ENCODE results near the gene WDR77.

The WDR77 gene

DNA sequence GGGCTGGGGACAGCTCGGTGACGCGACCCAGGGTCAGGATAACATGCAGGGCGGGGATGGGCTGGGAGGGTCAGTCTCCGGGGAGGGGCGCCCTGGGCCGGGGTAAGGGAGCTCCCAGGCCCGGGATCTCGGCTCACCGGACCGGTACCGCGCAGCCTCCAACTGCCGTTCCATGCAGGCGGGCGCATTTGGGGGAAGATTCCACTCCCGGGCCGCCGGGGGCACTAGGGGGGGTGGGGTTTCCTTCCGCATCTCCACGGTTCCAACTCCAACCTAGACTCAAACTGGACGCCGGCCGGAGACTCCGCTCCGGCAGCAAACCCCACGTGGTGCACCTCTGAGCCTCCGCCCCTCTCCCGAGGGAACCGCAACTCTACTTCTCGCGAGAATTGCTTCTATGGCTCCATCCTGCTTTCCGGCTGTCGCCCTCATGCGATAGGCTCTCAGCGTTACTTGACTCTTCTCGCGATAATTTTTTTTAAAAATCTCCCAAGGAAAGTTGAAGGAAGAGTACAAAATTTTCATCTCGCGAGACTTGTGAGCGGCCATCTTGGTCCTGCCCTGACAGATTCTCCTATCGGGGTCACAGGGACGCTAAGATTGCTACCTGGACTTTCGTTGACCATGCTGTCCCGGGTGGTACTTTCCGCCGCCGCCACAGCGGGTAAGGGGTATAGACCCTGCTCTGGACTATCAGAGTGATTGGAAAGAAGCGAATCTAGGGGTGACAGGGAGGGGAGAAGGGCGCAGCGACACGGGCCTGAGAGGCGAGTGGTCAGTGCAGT, at the start of gene WDR77, which contains the start of gene ATP5PB:
Gene WDR77, minus strand, starts transcription at position 339 of the 785 bp plus-strand sequence. Its CDS starts 87 bp downstream, at position 252.
Gene ATP5PB, plus strand, starts transcription at position 547 of the 785 bp plus-strand sequence. Its CDS starts 78 bp downstream, at position 625.
- DNase-seq, result peak; percentile 87

DNA sequence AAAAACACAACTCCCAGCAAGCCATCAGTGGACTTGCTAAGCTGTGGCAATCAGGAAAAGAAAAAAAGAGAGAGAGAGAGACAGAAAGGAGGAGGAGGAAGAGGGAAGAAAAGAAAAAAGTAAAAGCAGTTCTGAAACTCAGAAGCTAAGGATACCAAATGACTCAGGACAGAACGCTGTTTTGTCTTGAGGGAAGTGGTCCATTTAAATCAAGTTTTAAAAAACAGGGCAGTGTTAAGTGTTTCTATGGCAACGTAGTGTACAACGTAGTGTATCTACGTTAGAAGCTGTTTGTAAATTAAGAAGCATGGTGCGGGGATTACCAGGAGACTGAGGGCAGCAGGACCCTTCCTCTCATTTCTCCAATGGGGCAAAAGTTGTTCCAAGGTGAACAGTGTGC, 48.5 kb upstream of the WDR77 start:
- DNase-seq, result no peak

DNA sequence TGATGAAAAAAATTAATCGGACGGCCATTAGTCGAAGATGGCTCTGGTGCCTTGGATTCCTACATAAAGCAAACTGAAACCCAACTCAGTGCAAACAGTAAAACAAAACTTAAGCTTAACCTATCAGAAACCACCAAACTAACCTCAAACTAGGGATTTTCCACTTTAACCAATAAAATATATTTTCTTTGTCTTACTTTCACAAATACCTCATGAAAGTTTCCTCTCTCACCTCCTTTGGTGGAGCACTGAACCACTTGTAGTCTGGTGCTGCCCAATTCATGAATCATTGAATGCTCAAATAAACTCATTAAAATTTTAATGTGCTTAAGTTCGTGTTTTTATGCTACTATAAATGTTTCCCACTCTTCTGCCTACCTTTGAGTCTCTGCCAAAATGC, 47.3 kb upstream of the WDR77 start:
- DNase-seq, result no peak

DNA sequence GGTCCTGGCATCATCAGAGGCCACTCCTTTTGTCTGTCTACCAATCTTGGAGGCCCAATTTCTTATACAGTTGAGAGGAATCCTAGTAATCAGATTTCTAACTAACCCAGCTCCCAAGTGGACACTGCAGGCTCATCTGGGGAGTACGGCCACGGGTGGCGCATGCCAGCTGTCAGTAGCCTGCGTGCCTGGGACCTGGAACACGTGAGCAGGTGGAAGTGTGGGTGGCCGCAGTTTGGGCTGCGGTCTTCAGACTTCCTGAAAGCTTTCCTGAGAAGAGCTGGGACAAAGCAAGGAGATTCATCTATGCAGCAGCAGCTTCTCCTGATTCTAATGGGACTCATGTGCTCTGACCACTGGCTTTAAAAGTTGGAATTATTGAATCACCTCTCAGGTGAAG, 42.0 kb upstream of the WDR77 start:
- DNase-seq, result no peak

DNA sequence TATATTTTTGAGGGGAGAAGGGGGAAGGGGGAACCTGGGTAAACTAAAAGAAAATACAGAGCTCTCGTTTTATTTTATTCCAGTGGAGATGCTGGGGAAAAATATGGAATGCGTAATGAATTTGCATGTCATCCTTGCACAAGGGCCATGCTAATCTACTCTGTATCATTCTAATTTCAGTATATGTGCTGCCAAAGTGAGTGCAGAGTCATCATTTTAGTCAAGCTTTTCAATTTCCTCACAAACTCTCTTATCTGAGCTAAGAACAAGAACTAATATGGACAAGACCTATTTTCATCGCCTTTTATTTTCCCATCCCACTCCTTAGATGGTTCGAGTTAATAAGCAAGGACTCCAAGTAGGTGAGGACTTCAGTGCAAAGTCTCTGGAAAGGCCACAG, 41.2 kb upstream of the WDR77 start:
- no peak for DNase-seq

DNA sequence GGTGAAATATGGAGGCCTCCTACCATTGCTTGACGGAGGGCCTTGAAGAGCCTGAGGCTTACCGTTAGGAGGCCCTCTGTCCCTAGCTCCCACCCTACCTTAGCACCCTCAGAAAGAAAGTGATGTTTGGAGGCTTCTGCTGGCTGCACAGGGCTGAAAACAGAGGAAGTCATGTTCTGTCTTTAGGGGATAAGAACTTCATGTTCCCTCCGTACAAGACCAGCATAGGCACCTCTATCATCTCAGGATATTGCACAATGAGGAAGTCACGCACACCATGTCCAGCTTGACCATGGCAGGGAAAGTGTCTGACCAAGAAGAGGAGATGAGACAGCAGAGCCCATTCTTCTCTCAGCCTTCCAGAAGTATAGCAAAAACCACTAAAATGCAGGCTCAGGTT, 40.5 kb upstream of the WDR77 start:
- DNase-seq, result no peak

DNA sequence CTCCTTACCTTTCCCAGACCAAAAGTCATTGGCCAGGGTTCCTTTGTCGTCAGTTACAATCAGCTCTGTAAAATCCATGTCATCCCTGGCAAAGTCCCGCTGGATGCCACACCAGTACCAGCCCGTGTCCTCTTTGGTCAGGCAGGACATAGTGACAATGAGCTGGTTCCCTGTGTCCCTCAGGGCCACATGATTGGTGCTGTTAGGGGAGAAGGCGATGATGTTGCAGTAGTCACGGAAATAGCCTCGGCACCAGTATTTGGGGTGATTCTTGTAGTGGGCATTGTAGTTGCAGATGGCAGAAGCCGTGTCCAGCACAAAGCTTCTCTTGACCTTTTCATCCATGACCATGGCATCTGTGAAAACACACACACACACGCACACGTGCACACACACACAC, 39.6 kb upstream of the WDR77 start:
- DNase-seq, result no peak

DNA sequence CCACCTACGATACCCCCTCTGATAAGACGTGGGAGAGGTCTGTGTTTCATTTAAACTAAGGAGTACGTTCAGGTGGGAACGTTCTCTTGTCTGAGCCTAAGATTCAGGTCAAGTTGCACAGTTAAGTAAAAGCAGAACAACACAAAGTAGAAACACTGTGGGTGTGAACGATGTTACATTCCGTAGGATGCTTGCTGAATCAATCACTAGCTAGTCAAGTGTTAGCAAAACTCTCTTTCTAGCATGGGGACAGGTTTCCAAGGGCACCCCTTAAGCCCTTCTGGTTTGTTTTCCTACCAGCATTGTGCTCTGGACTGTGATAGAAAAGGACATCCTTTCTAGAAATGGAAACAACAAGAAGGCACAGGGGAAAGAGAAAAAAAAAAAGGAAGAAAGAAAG, 38.1 kb upstream of the WDR77 start:
- no peak for DNase-seq

DNA sequence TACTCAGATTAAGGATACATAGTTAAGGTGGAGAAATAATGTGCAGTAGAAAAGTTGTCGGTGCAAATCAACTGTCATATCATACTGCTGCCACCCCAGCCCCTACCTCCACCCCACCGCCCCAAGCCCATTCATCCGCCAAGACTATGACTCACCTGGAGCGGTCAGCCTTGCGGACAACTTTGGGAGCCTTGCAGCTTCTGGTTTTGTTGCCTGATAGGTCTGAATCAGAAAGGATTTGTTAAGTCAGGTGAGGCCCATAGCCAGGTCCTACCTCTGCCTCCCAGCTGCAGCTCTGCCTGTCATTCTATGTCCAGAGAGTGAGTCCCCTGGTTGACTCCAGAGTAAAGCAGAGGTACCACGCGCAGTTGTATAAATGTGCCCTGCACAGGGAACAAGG, 37.4 kb upstream of the WDR77 start:
- no peak for DNase-seq

DNA sequence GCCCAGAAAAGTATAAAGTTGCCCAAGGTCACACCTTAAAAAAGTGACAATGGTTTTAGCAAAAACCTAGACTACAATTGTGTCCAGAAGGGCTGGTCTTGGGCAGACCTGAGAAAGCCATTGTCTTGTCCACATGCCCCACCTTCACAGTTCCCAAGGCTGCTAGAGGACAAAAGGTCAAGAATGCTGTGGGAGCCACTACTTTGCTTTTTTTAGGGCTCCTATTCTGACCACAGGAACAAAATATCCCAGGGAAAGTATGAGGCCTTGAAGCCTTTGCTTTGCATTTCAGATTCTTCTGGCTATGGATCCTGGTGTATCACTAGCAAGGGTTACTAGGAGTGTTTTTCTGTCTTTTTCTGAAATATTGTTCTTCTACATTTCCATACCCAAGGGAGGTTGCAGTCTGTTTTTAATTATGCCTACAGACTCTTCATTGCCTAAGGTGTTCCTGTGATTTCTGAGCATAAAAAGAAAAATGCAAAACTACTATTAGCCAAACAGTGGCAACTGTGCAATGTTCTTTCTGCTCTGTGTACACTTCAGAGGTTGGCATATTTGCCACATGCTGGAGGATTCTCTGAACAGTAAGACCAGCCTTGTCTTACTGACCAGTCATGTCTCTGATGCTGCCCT, 35.5 kb upstream of the WDR77 start:
- DNase-seq, result no peak

DNA sequence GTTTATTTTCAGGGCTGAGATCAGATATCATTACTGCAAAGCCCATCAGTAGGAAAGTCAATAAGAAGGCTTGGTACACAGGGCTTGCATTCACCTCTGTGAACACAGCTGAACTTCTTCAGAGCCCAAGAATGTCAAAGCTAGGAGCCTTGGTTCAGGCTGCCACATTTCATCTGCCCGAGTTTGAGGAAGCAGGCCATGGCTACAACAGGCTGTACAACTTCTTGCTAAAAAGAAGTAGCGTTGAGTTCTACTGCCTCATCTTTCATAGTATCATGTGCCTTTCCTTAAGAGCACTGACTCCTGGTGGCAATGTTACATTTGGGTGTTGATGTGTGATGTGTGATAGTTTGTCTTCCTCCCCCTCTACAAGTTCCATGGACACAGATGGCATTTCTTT, 34.8 kb upstream of the WDR77 start:
- DNase-seq, result no peak

DNA sequence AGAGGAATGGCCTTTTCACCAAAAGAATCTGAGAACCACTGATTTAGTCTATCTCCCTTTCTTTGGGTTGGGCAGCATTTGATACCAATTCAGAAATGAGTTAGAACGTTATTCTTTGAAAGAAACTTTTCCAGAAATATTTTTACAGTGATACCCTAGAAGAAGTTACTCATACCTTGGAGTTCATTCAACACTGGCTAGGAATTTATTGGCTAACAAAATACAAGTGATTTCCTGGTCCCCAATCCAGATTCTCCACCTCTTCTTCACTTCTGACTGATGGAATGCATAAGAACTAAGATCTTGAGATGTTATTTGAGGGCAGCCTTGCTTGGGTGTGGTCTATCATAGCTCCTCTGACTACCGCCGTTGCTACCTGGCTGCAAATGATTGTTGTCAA, 34.1 kb upstream of the WDR77 start:
- DNase-seq, result no peak

DNA sequence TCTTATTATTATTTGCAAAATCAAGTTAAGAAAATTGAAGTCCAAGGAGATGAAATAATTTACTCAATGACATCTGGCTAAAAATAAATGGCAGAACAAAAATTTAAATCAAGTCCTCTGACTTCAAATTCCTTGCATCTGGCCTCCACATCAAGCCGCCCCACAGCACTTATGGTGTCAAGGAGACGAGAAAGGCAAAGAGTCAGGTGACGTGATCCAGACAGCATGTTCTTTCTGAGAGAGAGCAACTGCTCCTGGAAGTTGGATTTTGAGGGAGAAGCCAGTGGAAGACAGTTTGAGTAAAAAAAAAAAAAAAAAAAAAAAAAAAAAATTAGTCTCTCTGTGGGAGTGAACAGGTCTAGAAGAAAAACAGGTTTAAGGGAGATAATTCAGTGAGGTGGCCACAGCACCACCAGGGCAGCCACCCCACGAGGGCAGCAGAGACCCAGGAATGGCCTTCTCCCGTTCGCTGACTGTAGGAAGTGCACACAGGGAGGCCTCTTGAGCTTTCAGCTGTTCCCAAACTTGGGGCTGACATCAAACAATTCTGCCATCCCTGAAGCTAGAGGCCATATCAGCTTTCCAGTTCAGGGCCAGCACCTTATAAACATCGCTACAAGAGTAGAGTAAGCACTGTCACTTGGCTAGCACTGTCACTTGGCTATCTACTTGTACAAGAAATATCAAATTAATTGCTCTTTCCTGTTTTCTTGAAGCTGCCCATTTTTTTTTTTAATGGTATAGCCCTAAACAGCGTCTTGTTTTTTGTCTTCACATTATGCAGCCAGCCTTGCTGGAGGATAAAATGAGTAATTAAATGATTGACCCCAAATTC, 32.5 kb upstream of the WDR77 start:
- DNase-seq, result no peak

DNA sequence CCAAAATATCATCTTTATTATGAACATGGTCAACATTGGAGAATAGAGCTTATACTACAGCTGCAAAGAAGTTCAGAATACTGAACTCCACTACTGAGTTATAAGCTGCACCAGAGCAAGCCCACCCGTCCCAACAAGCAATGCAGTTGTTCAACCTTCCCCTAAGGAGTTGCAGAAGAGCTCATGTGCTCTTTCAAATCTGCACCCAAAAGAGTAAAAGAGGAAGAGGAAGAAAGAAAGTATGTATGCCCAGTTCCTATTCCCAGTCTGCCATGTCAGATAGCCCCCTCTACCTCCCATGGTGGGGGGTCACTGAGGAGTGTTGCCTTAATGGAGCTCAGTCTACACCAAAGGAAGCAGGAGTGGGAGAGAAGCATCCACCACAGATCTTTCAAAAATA, 31.6 kb upstream of the WDR77 start:
- no peak for DNase-seq

DNA sequence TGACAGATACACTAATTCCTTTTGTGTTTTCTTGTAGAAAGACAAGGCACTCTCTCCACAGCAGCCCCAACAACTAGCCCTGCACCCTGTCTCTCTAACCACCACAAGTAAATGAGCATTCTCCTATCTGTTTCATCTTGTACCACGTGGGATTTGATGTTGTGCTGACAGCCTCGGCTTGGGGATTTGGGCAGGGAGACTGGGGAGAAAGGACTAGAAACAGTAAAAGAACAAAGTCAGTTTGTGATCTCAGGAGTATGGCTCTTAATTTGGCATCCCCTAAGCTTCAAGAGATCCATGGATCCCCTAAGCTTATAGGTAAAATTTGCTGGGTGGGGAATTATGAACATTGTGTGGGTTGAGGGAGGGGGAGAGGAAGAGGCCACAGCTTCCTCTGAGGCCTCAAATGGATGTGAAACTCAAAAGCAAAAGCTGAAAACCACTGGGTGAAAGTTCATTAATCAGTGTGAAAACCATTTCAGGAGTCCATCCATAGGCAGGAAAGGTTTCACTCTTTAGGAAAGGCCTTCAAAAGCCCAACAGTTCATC, 27.8 kb upstream of the WDR77 start:
- no peak for DNase-seq

DNA sequence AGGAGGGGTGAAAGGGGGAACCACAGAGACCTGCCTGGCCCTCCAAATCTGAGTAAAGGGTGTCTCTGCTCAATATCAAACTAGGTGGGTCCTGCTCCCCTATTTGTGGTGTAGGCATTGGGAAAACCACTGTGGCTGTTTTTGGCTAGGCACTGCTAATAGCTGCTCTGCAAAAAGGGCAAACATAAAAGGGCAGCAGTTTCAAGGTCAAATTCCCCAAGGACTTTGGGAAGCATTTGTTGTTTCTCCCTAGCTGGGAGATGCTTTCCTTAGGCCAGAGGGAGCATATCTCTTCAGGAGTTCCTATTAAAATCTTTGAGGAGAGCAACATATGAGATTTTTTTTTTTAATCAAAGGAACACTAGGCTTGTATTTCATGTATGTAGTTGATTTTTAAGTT, 27.2 kb upstream of the WDR77 start:
- no peak for DNase-seq

DNA sequence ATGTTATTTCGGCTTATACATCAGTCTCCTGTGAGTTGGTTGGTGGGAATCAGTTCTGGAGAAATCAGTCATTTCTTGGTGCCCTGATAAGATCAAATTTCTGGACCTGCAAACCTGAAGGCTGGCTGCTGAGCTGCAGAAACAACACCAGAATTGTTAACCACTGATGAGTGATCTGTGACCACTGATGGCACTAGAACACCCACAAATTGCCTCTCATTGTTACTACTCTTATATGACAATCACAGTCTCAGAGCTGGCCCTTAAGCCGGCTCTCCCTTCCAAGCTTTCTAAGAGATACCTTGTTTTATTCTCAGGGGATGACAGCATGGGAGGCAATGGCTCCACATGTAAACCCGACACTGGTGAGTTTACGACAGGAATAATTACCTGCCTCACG, 26.6 kb upstream of the WDR77 start:
- no peak for DNase-seq

DNA sequence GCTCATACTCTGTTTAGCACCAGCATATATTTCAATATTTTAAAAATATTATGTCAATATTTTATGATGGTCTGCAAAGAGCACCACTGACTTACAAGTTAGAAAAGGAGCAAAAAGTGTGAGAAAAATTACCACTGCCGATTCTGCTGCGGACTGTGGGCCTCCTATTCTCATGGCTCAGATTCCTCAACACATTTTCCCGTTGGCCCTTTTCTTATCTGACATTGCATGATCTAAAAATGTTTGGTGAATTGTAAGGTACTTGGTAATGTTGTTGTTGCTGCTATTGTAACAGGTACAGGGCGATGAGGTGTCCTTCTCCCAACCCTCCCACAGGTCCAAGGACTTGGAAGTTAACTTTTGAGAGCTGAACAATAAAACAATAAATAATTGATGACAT, 25.5 kb upstream of the WDR77 start:
- DNase-seq, result no peak

DNA sequence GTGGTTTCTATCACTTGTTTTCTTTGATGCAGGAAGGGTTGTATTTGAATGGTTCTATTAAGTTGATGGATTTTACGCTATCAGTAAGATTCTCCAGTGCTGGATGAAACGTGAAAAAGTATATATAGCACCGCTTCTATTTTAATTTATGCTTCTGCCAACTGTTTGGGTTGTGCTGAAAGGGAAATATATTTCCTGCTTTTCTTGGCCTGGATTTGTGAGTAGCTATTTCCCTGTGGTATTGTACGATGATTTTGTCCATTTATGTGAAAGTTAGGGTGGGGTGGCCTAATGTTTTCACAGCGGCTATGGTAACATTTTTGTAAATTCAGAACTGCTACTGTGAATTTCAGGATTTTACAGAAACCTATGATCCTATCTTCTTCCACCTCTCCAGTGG, 25.1 kb upstream of the WDR77 start:
- no peak for DNase-seq

DNA sequence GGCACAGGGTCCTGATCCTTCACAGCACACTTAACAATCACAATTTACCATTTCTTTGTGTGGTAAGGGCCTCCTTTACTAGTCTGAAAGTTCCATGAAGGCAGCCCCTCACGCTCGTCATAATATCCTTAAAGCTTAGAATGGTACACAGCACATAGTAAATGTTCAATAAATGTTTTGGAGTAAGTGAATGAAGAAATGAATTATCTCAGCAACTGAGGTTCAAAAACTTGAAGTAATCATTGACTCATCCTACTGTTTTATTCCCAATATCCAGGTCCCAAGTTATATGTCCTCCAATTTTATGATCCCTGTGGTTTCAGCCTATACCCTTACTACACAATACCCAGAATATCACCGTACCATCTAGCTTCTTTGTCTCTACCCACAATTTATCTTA, 22.5 kb upstream of the WDR77 start:
- no peak for DNase-seq

DNA sequence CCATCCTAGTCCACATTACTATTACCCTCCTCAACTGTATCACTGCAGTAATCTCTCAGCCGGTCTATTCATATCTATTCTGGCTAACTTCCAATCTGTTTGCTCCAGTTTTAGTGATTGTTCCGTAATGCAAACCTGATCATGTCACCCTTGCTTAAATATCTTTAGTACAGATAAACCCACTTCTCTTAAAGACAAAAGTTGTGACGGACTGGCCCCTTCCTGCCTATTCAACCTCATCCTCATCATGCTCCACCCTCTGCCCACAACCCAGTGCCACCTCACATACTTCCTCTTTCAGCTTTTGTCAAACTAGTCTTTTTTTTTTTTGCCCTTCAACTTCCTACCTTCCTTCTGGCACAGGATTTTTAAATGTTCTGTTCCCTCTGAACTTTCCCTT, 22.0 kb upstream of the WDR77 start:
- DNase-seq, result peak; percentile 95

DNA sequence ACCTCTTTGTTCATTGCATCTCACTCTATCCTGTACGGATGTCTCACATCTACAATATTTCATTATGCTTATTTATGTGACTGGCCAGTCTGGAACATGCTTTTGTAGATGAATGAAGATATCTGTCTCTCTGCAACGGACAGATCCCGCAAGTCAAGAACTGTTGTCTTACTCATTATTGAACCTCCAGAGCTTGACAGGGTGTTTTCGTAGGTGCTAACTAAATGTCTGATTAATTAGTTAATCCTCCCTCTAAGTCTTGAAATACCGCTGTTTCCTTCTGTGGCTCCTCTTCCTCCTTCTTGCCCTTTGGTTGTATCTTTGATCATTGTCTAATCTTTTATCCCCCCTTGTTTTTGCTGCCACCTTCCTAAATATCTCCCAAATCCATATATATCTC, 21.5 kb upstream of the WDR77 start:
- DNase-seq, result no peak

DNA sequence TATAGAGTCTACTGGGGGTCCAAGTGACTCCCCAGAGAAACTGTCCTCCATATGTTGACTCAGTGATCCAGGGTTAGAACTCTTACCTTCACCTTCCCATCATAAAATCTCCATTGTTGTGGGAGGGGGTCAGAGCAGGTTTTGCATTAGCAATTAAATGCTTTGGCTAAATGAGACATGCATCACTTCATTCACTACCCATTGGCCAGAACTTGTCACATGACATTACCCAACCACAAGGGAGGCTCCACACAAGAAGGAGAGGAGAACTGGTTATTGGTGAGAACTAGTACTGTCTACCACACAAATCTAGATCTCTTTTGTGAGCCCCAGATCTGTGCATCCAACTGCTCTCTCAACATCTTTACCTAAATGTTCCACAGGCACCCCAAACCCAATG, 20.5 kb upstream of the WDR77 start:
- no peak for DNase-seq

DNA sequence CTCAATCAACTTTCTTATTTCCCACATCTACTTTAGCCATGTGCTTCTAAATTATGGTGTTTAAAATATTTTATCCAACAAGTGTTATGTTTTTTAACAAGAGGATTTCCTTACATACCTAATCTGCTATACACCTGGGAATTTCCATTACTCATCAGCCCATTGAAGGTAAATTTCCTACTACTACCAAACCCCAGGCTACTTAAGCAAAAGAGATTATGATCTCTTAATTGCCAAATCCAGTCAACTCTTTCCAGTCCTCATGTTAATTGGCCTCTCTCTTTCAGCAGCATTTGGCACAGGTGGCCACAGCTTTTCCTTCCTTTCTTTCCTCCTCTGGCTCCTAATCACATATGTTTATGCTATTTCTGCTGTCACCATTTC, 19.7 kb upstream of the WDR77 start:
- no peak for DNase-seq
